ENCODE data around the gene ZBTB40.

Gene ZBTB40

DNA sequence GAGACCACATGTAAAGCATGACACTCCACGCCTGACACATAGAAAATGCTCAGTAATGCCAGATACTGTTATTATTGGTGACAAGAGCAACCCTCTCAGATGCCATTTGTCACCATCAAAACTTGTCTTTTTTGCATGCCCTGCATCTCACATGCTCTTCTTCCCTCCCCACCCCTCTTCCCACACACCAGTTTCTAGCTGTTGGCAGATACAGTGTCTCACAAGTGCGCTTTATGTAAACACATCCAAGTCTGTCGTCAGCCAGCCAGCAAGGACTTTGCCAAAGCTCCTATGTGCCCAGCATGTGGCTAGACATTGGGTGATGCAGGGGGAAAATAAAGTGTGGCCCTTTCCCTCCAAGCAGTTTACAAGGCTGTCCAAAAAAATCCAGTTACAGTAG lies 66.7 kb downstream of the ZBTB40 start:
- H3K36me3 ChIP-seq (ENCODE audit: control insufficient read depth in 2 of 2, insufficient read depth in 1 of 2, low read length in 2 of 2), result peaks cover 0 to 92% of the 10 kb centered on the region in 2 experiments; a peak in 1 of 3 replicates
- no peak overlapping the region for H3K4me3 ChIP-seq (ENCODE audit: low read depth, low read length)
- POLR2A ChIA-PET, result no interaction called here
- CTCF ChIA-PET, result no interaction called here
- no peak for TF ChIP-seq ZNF292 (tag by site-specific recombination; IDR thresholded peaks at IDR 0.05; ENCODE audit: borderline replicate concordance, low read depth)
- no peak; the same call in 1 of the 2 replicates for TF ChIP-seq ZNF335 (tag by site-specific recombination; conservative IDR thresholded peaks at IDR 0.05)
- no peak for TF ChIP-seq ZNF596 (tag by site-specific recombination; IDR thresholded peaks at IDR 0.05)
- TF ChIP-seq ZNF677 (tag by site-specific recombination; IDR thresholded peaks at IDR 0.05), result no peak
- TF ChIP-seq, protein P1, sequence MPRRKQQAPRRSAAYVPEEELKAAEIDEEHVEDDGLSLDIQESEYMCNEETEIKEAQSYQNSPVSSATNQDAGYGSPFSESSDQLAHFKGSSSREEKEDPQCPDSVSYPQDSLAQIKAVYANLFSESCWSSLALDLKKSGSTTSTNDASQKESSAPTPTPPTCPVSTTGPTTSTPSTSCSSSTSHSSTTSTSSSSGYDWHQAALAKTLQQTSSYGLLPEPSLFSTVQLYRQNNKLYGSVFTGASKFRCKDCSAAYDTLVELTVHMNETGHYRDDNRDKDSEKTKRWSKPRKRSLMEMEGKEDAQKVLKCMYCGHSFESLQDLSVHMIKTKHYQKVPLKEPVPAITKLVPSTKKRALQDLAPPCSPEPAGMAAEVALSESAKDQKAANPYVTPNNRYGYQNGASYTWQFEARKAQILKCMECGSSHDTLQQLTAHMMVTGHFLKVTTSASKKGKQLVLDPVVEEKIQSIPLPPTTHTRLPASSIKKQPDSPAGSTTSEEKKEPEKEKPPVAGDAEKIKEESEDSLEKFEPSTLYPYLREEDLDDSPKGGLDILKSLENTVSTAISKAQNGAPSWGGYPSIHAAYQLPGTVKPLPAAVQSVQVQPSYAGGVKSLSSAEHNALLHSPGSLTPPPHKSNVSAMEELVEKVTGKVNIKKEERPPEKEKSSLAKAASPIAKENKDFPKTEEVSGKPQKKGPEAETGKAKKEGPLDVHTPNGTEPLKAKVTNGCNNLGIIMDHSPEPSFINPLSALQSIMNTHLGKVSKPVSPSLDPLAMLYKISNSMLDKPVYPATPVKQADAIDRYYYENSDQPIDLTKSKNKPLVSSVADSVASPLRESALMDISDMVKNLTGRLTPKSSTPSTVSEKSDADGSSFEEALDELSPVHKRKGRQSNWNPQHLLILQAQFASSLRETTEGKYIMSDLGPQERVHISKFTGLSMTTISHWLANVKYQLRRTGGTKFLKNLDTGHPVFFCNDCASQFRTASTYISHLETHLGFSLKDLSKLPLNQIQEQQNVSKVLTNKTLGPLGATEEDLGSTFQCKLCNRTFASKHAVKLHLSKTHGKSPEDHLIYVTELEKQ (tag by site-specific recombination; IDR thresholded peaks at IDR 0.05; ENCODE audit: borderline replicate concordance), result no peak
- no peak for TF ChIP-seq ZNF157 (tag by site-specific recombination; IDR thresholded peaks at IDR 0.05)
- TF ChIP-seq ZIC2 (tag by site-specific recombination; IDR thresholded peaks at IDR 0.05), result peak; percentile 29; the same call in 1 of the 2 replicates
- no peak for TF ChIP-seq ZNF571 (tag by site-specific recombination; IDR thresholded peaks at IDR 0.05)
- no peak for TF ChIP-seq ZNF561 (tag by site-specific recombination; IDR thresholded peaks at IDR 0.05; ENCODE audit: borderline replicate concordance)
- TF ChIP-seq ZNF624 (tag by site-specific recombination; IDR thresholded peaks at IDR 0.05), result peak; percentile 10; the same call in 1 of the 2 replicates
- no peak for TF ChIP-seq KLF8 (tag by site-specific recombination; IDR thresholded peaks at IDR 0.05)
- TF ChIP-seq, protein P2, sequence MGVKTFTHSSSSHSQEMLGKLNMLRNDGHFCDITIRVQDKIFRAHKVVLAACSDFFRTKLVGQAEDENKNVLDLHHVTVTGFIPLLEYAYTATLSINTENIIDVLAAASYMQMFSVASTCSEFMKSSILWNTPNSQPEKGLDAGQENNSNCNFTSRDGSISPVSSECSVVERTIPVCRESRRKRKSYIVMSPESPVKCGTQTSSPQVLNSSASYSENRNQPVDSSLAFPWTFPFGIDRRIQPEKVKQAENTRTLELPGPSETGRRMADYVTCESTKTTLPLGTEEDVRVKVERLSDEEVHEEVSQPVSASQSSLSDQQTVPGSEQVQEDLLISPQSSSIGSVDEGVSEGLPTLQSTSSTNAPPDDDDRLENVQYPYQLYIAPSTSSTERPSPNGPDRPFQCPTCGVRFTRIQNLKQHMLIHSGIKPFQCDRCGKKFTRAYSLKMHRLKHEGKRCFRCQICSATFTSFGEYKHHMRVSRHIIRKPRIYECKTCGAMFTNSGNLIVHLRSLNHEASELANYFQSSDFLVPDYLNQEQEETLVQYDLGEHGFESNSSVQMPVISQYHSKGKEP (tag by site-specific recombination; IDR thresholded peaks at IDR 0.05), result peak; percentile 53; the same call in 1 of the 2 replicates
- TF ChIP-seq TCF7L2 (IDR thresholded peaks at IDR 0.05; ENCODE audit: borderline replicate concordance, low read depth, low read length), result no peak
- no peak for TF ChIP-seq ZNF366 (tag by site-specific recombination; conservative IDR thresholded peaks at IDR 0.05)
- TF ChIP-seq, protein P3, sequence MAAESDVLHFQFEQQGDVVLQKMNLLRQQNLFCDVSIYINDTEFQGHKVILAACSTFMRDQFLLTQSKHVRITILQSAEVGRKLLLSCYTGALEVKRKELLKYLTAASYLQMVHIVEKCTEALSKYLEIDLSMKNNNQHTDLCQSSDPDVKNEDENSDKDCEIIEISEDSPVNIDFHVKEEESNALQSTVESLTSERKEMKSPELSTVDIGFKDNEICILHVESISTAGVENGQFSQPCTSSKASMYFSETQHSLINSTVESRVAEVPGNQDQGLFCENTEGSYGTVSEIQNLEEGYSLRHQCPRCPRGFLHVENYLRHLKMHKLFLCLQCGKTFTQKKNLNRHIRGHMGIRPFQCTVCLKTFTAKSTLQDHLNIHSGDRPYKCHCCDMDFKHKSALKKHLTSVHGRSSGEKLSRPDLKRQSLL (tag by site-specific recombination; IDR thresholded peaks at IDR 0.05), result no peak
- no peak for TF ChIP-seq ZNF112 (tag by site-specific recombination; IDR thresholded peaks at IDR 0.05)
- TF ChIP-seq FEZF1 (tag by site-specific recombination; IDR thresholded peaks at IDR 0.05), result no peak
- TF ChIP-seq HOXA7 (CRISPR knock-in tag; IDR thresholded peaks at IDR 0.05; ENCODE audit: borderline replicate concordance), result no peak
- TF ChIP-seq ZBTB48 (tag by site-specific recombination; IDR thresholded peaks at IDR 0.05), result no peak
- TF ChIP-seq ZSCAN30 (tag by site-specific recombination; IDR thresholded peaks at IDR 0.05), result no peak
- TF ChIP-seq ZNF350 (tag by site-specific recombination; IDR thresholded peaks at IDR 0.05), result no peak
- TF ChIP-seq, protein P4, sequence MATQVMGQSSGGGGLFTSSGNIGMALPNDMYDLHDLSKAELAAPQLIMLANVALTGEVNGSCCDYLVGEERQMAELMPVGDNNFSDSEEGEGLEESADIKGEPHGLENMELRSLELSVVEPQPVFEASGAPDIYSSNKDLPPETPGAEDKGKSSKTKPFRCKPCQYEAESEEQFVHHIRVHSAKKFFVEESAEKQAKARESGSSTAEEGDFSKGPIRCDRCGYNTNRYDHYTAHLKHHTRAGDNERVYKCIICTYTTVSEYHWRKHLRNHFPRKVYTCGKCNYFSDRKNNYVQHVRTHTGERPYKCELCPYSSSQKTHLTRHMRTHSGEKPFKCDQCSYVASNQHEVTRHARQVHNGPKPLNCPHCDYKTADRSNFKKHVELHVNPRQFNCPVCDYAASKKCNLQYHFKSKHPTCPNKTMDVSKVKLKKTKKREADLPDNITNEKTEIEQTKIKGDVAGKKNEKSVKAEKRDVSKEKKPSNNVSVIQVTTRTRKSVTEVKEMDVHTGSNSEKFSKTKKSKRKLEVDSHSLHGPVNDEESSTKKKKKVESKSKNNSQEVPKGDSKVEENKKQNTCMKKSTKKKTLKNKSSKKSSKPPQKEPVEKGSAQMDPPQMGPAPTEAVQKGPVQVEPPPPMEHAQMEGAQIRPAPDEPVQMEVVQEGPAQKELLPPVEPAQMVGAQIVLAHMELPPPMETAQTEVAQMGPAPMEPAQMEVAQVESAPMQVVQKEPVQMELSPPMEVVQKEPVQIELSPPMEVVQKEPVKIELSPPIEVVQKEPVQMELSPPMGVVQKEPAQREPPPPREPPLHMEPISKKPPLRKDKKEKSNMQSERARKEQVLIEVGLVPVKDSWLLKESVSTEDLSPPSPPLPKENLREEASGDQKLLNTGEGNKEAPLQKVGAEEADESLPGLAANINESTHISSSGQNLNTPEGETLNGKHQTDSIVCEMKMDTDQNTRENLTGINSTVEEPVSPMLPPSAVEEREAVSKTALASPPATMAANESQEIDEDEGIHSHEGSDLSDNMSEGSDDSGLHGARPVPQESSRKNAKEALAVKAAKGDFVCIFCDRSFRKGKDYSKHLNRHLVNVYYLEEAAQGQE (tag by site-specific recombination; IDR thresholded peaks at IDR 0.05), result no peak
- TF ChIP-seq ZFHX2 (tag by site-specific recombination; conservative IDR thresholded peaks at IDR 0.05), result peak; percentile 62
- TF ChIP-seq, protein P5, sequence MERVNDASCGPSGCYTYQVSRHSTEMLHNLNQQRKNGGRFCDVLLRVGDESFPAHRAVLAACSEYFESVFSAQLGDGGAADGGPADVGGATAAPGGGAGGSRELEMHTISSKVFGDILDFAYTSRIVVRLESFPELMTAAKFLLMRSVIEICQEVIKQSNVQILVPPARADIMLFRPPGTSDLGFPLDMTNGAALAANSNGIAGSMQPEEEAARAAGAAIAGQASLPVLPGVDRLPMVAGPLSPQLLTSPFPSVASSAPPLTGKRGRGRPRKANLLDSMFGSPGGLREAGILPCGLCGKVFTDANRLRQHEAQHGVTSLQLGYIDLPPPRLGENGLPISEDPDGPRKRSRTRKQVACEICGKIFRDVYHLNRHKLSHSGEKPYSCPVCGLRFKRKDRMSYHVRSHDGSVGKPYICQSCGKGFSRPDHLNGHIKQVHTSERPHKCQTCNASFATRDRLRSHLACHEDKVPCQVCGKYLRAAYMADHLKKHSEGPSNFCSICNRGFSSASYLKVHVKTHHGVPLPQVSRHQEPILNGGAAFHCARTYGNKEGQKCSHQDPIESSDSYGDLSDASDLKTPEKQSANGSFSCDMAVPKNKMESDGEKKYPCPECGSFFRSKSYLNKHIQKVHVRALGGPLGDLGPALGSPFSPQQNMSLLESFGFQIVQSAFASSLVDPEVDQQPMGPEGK (tag by site-specific recombination; IDR thresholded peaks at IDR 0.05), result no peak
- no peak for TF ChIP-seq ZNF19 (tag by site-specific recombination; IDR thresholded peaks at IDR 0.05; ENCODE audit: low read depth)
- no peaks in the 10 kb centered on the region for H3K4me1 ChIP-seq (ENCODE audit: control insufficient read depth, insufficient read depth, low read length)
- H3K27ac ChIP-seq (ENCODE audit: extremely low read depth, low read depth, low read length), result no peak overlapping the region
- no peaks in the 10 kb centered on the region for H3K9me3 ChIP-seq (ENCODE audit: control insufficient read depth, insufficient read depth, low read depth, low read length)
